ENCODE measurements around the gene TRIM62. TPM values are rescaled to one million over a fixed set of nuclear protein-coding genes. Genes with fewer than 3 reads are reported as not detected.

TRIM62 gene
- total RNA-seq, 1 experiment from 2014 or later, result 9.9 TPM

- ChIA-PET CTCF (no interaction called here), POLR2A (ENCODE audit: unreplicated experiment) (no interaction called here)
- Histone ChIP-seq H3K36me3 (ENCODE audit: low read depth) (peaks cover 4% of the 10 kb centered on the region; the same call in 1 of the 2 replicates), H3K79me2 (ENCODE audit: low read depth) (no peaks in the 10 kb centered on the region), H3K27me3 (ENCODE audit: insufficient read depth, low read depth) (no peaks in the 10 kb centered on the region), H3K4me3 (no peak overlapping the region), H3K9me3 (ENCODE audit: insufficient read depth, low read depth) (no peaks in the 10 kb centered on the region), H3K27ac (no peak overlapping the region), H3K4me1 (replicated peaks; ENCODE audit: insufficient read depth) (peaks cover 20% of the 10 kb centered on the region), H3K4me2 (no peak overlapping the region), H3K9me2 (ENCODE audit: insufficient read depth) (no peaks in the 10 kb centered on the region), H4K20me1 (ENCODE audit: insufficient read depth) (no peaks in the 10 kb centered on the region), H2AFZ (no peak overlapping the region), H3F3A (ENCODE audit: insufficient read depth, low read depth) (peaks cover 3% of the 10 kb centered on the region; the same call in 1 of the 2 replicates)
- BruUV-seq (replicated peaks), result no TSS peak
- TF ChIP-seq EZH2 (IDR thresholded peaks at IDR 0.05; ENCODE audit: low read depth) (no peak), CTCF (conservative IDR thresholded peaks at IDR 0.05) (no peak)
- no peak for DNase-seq
- intact Hi-C loops (cut with micrococcal nuclease; ENCODE audit: unreplicated experiment), result no loop called here
Observed at GRCh38 chr1:33161061-33161681, 20.7 kb downstream of the TRIM62 start.

GRCh38 chr1:33159577-33159976 lies 22.3 kb downstream of the TRIM62 start:
- Histone ChIP-seq H3K9me2 (ENCODE audit: insufficient read depth) (no peaks in the 10 kb centered on the region), H3K36me3 (ENCODE audit: low read depth) (peaks cover 4% of the 10 kb centered on the region; the same call in 1 of the 2 replicates), H3K4me2 (no peak overlapping the region), H4K20me1 (ENCODE audit: insufficient read depth) (no peaks in the 10 kb centered on the region), H3K79me2 (ENCODE audit: low read depth) (no peaks in the 10 kb centered on the region), H3F3A (ENCODE audit: insufficient read depth, low read depth) (peaks cover 3% of the 10 kb centered on the region; the same call in 1 of the 2 replicates), H3K27me3 (ENCODE audit: insufficient read depth, low read depth) (no peaks in the 10 kb centered on the region), H3K27ac (no peak overlapping the region), H3K4me3 (no peak overlapping the region), H3K9me3 (ENCODE audit: insufficient read depth, low read depth) (no peaks in the 10 kb centered on the region), H3K4me1 (replicated peaks; ENCODE audit: insufficient read depth) (peaks cover 20% of the 10 kb centered on the region), H2AFZ (no peak overlapping the region)
- DNase-seq, result no peak
- no peak for TF ChIP-seq EZH2 (IDR thresholded peaks at IDR 0.05; ENCODE audit: low read depth)
- no peak for TF ChIP-seq CTCF (conservative IDR thresholded peaks at IDR 0.05)
- CTCF ChIA-PET, result no interaction called here
- no TSS peak for BruUV-seq (replicated peaks)
- POLR2A ChIA-PET (ENCODE audit: unreplicated experiment), result no interaction called here
- intact Hi-C loops (cut with micrococcal nuclease; ENCODE audit: unreplicated experiment), result no loop called here

GRCh38 chr1:33158366-33158765 lies 23.5 kb downstream of the TRIM62 start:
- Histone ChIP-seq H3K79me2 (ENCODE audit: low read depth) (no peaks in the 10 kb centered on the region), H3K4me3 (no peak overlapping the region), H3K36me3 (ENCODE audit: low read depth) (peaks cover 4% of the 10 kb centered on the region; the same call in 1 of the 2 replicates), H3K4me2 (no peak overlapping the region), H3K27ac (no peak overlapping the region), H3F3A (ENCODE audit: insufficient read depth, low read depth) (peaks cover 3% of the 10 kb centered on the region; the same call in 1 of the 2 replicates), H4K20me1 (ENCODE audit: insufficient read depth) (no peaks in the 10 kb centered on the region), H3K27me3 (ENCODE audit: insufficient read depth, low read depth) (no peaks in the 10 kb centered on the region), H3K9me3 (ENCODE audit: insufficient read depth, low read depth) (no peaks in the 10 kb centered on the region), H3K4me1 (replicated peaks; ENCODE audit: insufficient read depth) (peaks cover 10% of the 10 kb centered on the region), H2AFZ (no peak overlapping the region), H3K9me2 (ENCODE audit: insufficient read depth) (no peaks in the 10 kb centered on the region)
- DNase-seq, result no peak
- CTCF ChIA-PET, result no interaction called here
- TF ChIP-seq EZH2 (IDR thresholded peaks at IDR 0.05; ENCODE audit: low read depth) (no peak), CTCF (conservative IDR thresholded peaks at IDR 0.05) (no peak)
- POLR2A ChIA-PET (ENCODE audit: unreplicated experiment), result no interaction called here
- BruUV-seq (replicated peaks), result no TSS peak
- intact Hi-C loops (cut with micrococcal nuclease; ENCODE audit: unreplicated experiment), result no loop called here

Measured in PC-9 (cell line).